Heart left ventricle (tissue), 13 donors: ENCODE data around the gene ACOXL.

Source experiments
- CTCF ChIP-seq, 12 donors: fragments of 200-600 bp; sonication (generic) in 4 of 12; IDR thresholded peaks; one replicate each; pipeline versions ENCODE4 v1.5.0 to v1.8.0; 2018 to 2022; ENCODE audit warnings: antibody characterized with exemption in 12 of 12, mild to moderate bottlenecking in 5 of 12
- POLR2A ChIP-seq, 2 donors: fragments of 450-650 bp; IDR thresholded peaks; one replicate each; pipeline ENCODE4 v1.6.1; 2017; ENCODE audit warnings: antibody characterized with exemption in 2 of 2, mild to moderate bottlenecking in 2 of 2, moderate library complexity in 2 of 2
- donor health status: ischemic (EF 13 %, LVEDD 7.1; RV severe dilation, severe dysfunction).
- donor health status: DM: no; HTN: yes; CAD: no.
- donor health status: DM: no; HTN: no; CAD: no.
- donor health status: ischemic (EF 25% LVEDD 6.9; RV normal size, moderate dysfunction).
- donor health status: ischemic (EF 25% LVEDD 5.7; RV mildly dilated, moderate dysfunction).
- donor health status: ischemic (EF 35%, LVEDD 5.7; RV mildly dilated, moderate dysfunction).
- donor health status: nonischemic (EF 11% LVEDD 7.7; RV severe dilation, severe dysfunction).
- donor health status: DM: yes; HTN: yes; CAD: no.
- donor health status: PGD.
- donor health status: ischemic (EF 29% LVEDD 5.4; RV normal size, mild dysfunction).
- donor health status: nonischemic (EF 23%, LVEDD 6.1; RV moderate dilation, normal function).

GRCh38 chr2:110789706-110790105 lies 57.3 kb downstream of the ACOXL start:
- TF ChIP-seq CTCF (IDR thresholded peaks at IDR 0.05) (no peak), POLR2A (IDR thresholded peaks at IDR 0.05) (no peak)
